Measurements from ENCODE around the gene CD2AP. TPM values are rescaled to one million over a fixed set of nuclear protein-coding genes. Genes with fewer than 3 reads are reported as not detected.

The CD2AP gene
- total RNA-seq, 1 donor from 2014 or later = 68.8 TPM

GRCh38 chr6:47579040-47579439 is 101.5 kb downstream of the CD2AP start:
- H2AFZ ChIP-seq (ENCODE audit: low read depth, low read length) = no peak overlapping the region
- H3K9me3 ChIP-seq (ENCODE audit: insufficient read depth, low read depth, low read length) = no peaks in the 10 kb centered on the region
- DNase-seq (ENCODE audit: low read depth) (no peak), FAIRE-seq (no peak)
- Mint-ChIP-seq H3K4me1 (ENCODE audit: low read depth, unreplicated experiment) (no peaks in the 10 kb centered on the region), H3K4me3 (ENCODE audit: unreplicated experiment) (no peak overlapping the region), H3K27me3 (ENCODE audit: low read depth, unreplicated experiment) (no peaks in the 10 kb centered on the region), H3K27ac (ENCODE audit: unreplicated experiment) (no peak overlapping the region), H3K9me3 (ENCODE audit: unreplicated experiment) (no peaks in the 10 kb centered on the region), H3K36me3 (ENCODE audit: low read depth, unreplicated experiment) (peaks cover 16% of the 10 kb centered on the region)
- TF ChIP-seq CTCF (IDR thresholded peaks at IDR 0.05; ENCODE audit: insufficient read depth, low read depth, low read length) (no peak), EZH2 (IDR thresholded peaks at IDR 0.05; ENCODE audit: insufficient read depth, low read length) (no peak)
- no peaks in the 10 kb centered on the region for H4K20me1 ChIP-seq (ENCODE audit: insufficient read depth, low read length)
- H3K4me1 ChIP-seq (ENCODE audit: insufficient read depth, low read length) = no peaks in the 10 kb centered on the region
- H3K79me2 ChIP-seq (ENCODE audit: insufficient read depth, low read length) = peaks cover 8% of the 10 kb centered on the region
- peaks cover 16% of the 10 kb centered on the region for H3K36me3 ChIP-seq (ENCODE audit: insufficient read depth, low read length)
- H3K9ac ChIP-seq (ENCODE audit: low read length) = no peak overlapping the region
- H3K4me2 ChIP-seq (ENCODE audit: low read length) = no peak overlapping the region
- no peaks in the 10 kb centered on the region for H3K27me3 ChIP-seq (ENCODE audit: insufficient read depth, low read length)
- H3K4me3 ChIP-seq (ENCODE audit: insufficient read depth, low read depth, low read length) = no peak overlapping the region
- H3K27ac ChIP-seq (ENCODE audit: low read depth, low read length) = no peak overlapping the region

- Histone ChIP-seq H3K9me3 (ENCODE audit: insufficient read depth, low read depth, low read length) (no peaks in the 10 kb centered on the region), H2AFZ (ENCODE audit: low read depth, low read length) (no peak overlapping the region), H3K36me3 (ENCODE audit: insufficient read depth, low read length) (peaks cover 16% of the 10 kb centered on the region), H4K20me1 (ENCODE audit: insufficient read depth, low read length) (no peaks in the 10 kb centered on the region), H3K4me1 (ENCODE audit: insufficient read depth, low read length) (no peaks in the 10 kb centered on the region), H3K4me3 (ENCODE audit: insufficient read depth, low read depth, low read length) (no peak overlapping the region), H3K9ac (ENCODE audit: low read length) (no peak overlapping the region), H3K79me2 (ENCODE audit: insufficient read depth, low read length) (no peaks in the 10 kb centered on the region), H3K27me3 (ENCODE audit: insufficient read depth, low read length) (no peaks in the 10 kb centered on the region), H3K27ac (ENCODE audit: low read depth, low read length) (no peak overlapping the region), H3K4me2 (ENCODE audit: low read length) (no peak overlapping the region)
- H3K4me1 Mint-ChIP-seq (ENCODE audit: low read depth, unreplicated experiment) = no peaks in the 10 kb centered on the region
- H3K4me3 Mint-ChIP-seq (ENCODE audit: unreplicated experiment) = no peak overlapping the region
- H3K27ac Mint-ChIP-seq (ENCODE audit: unreplicated experiment) = no peak overlapping the region
- TF ChIP-seq CTCF (IDR thresholded peaks at IDR 0.05; ENCODE audit: insufficient read depth, low read depth, low read length) (no peak), EZH2 (IDR thresholded peaks at IDR 0.05; ENCODE audit: insufficient read depth, low read length) (no peak)
- no peaks in the 10 kb centered on the region for H3K9me3 Mint-ChIP-seq (ENCODE audit: unreplicated experiment)
- H3K27me3 Mint-ChIP-seq (ENCODE audit: low read depth, unreplicated experiment) = no peaks in the 10 kb centered on the region
- DNase-seq (ENCODE audit: low read depth) (no peak), FAIRE-seq (no peak)
- H3K36me3 Mint-ChIP-seq (ENCODE audit: low read depth, unreplicated experiment) = peaks cover 27% of the 10 kb centered on the region
These were observed 104.0 kb downstream of the CD2AP start for GRCh38 chr6:47581591-47581990.

- no peaks in the 10 kb centered on the region for H3K79me2 ChIP-seq (ENCODE audit: insufficient read depth, low read length)
- peaks cover 31% of the 10 kb centered on the region for H3K36me3 Mint-ChIP-seq (ENCODE audit: low read depth, unreplicated experiment)
- no peaks in the 10 kb centered on the region for H3K27me3 ChIP-seq (ENCODE audit: insufficient read depth, low read length)
- H3K4me1 ChIP-seq (ENCODE audit: insufficient read depth, low read length) = peaks cover 5% of the 10 kb centered on the region
- H3K4me1 Mint-ChIP-seq (ENCODE audit: low read depth, unreplicated experiment) = peaks cover 5% of the 10 kb centered on the region
- H3K4me2 ChIP-seq (ENCODE audit: low read length) = peak overlapping the region; percentile 23
- H3K27ac ChIP-seq (ENCODE audit: low read depth, low read length) = peak overlapping the region; percentile 16
- peak; percentile 46 for DNase-seq (ENCODE audit: low read depth)
- no peak overlapping the region for H3K9ac ChIP-seq (ENCODE audit: low read length)
- no peak overlapping the region for H3K4me3 Mint-ChIP-seq (ENCODE audit: unreplicated experiment)
- H3K27me3 Mint-ChIP-seq (ENCODE audit: low read depth, unreplicated experiment) = no peaks in the 10 kb centered on the region
- no peaks in the 10 kb centered on the region for H3K9me3 ChIP-seq (ENCODE audit: insufficient read depth, low read depth, low read length)
- H3K27ac Mint-ChIP-seq (ENCODE audit: unreplicated experiment) = peak overlapping the region; percentile 73
- no peaks in the 10 kb centered on the region for H4K20me1 ChIP-seq (ENCODE audit: insufficient read depth, low read length)
- no peak overlapping the region for H3K4me3 ChIP-seq (ENCODE audit: insufficient read depth, low read depth, low read length)
- TF ChIP-seq EZH2 (IDR thresholded peaks at IDR 0.05; ENCODE audit: insufficient read depth, low read length) = no peak
- TF ChIP-seq CTCF (IDR thresholded peaks at IDR 0.05; ENCODE audit: insufficient read depth, low read depth, low read length) = no peak
- FAIRE-seq = peak; percentile 39
- peaks cover 11% of the 10 kb centered on the region for H3K36me3 ChIP-seq (ENCODE audit: insufficient read depth, low read length)
- H3K9me3 Mint-ChIP-seq (ENCODE audit: unreplicated experiment) = no peaks in the 10 kb centered on the region
- H2AFZ ChIP-seq (ENCODE audit: low read depth, low read length) = no peak overlapping the region
These were observed 109.9 kb downstream of the CD2AP start for GRCh38 chr6:47587493-47587892.
